Measurements from ENCODE around the gene TAC3. TPM values are rescaled to one million over a fixed set of nuclear protein-coding genes. Genes with fewer than 3 reads are reported as not detected.
"Not testable (repeated sequence)": the region's sequence is repeated elsewhere in the genome, so short reads cannot be mapped to it uniquely, and the experiment has no call there.

Gene TAC3
- total RNA-seq, 6 experiments from 2014 or later = not detected

DNA sequence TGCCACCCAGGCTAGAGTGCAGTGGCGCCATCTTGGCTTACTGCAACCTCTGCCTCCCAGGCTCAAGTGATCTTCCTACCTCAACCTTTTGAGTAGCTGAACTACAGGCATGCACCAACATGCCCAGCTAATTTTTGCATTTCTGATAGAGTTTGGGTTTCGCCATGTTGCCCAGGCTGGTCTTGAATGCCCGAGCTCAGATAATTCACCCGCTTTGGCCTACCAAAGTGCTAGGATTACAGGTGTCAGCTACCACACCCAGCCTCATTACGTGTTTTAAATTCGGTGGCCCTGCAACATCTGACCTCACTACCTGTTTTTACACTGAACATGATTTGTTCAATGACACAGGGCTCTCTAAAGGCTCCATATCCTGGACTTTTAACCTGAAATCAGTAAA, 36.1 kb downstream of the TAC3 start:
- 94% methylated on average over 6 of the region's 6 CpGs for WGBS (ENCODE audit: insufficient coverage, low coverage, low lambda C conversion rate, missing lambda C conversion rate)
- Histone ChIP-seq H3K9me3 (no peaks in the 10 kb centered on the region), H3K4me3 (no peak overlapping the region), H3K4me1 (peaks cover 0 to 14% (median 6%) of the 10 kb centered on the region in 4 donors), H3K27me3 (no peaks in the 10 kb centered on the region), H3K27ac (no peak overlapping the region), H3K36me3 (no peaks in the 10 kb centered on the region)
- intact Hi-C loops (cut with DNase I) = loop anchor here in 1 of 2 donors (10.0 kb wide), 1 partner anchor 215 kb away; the partner anchor contains the start of gene HSD17B6
- DNase-seq (no peak), ATAC-seq (no peak)
- no peak for TF ChIP-seq POLR2A (IDR thresholded peaks at IDR 0.05)
- TF ChIP-seq, protein P1, sequence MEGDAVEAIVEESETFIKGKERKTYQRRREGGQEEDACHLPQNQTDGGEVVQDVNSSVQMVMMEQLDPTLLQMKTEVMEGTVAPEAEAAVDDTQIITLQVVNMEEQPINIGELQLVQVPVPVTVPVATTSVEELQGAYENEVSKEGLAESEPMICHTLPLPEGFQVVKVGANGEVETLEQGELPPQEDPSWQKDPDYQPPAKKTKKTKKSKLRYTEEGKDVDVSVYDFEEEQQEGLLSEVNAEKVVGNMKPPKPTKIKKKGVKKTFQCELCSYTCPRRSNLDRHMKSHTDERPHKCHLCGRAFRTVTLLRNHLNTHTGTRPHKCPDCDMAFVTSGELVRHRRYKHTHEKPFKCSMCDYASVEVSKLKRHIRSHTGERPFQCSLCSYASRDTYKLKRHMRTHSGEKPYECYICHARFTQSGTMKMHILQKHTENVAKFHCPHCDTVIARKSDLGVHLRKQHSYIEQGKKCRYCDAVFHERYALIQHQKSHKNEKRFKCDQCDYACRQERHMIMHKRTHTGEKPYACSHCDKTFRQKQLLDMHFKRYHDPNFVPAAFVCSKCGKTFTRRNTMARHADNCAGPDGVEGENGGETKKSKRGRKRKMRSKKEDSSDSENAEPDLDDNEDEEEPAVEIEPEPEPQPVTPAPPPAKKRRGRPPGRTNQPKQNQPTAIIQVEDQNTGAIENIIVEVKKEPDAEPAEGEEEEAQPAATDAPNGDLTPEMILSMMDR (IDR thresholded peaks at IDR 0.05) = no peak

DNA sequence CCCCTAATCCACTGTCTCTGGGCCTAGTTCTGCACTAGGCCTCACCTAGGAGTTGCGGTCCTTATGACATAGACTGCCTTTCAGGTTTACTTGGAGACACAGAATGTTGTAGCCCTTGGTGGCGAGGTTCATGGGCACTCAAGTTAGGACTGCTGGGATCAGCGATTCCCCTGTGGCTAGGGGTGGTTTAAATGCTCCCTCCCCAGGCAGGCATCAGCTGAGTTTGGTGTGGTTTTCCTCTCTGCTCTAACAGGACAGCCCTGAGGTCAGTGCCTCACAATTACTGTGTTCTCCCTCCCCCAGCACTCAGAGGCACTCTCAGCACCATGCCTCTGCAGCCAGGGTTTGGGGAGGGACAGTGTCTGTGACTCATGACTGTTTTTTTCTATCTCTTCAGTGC, 36.7 kb downstream of the TAC3 start:
- intact Hi-C loops (cut with DNase I) = loop anchor here in 1 of 2 donors (10.0 kb wide), 1 partner anchor 215 kb away; the partner anchor contains the start of gene HSD17B6
- H3K4me3 ChIP-seq = no peak overlapping the region
- WGBS (ENCODE audit: insufficient coverage, low coverage, low lambda C conversion rate, missing lambda C conversion rate) = no CpG with 5 or more reads among the region's 3 CpGs
- no peaks in the 10 kb centered on the region for H3K36me3 ChIP-seq
- no peaks in the 10 kb centered on the region for H3K9me3 ChIP-seq
- no peak overlapping the region for H3K27ac ChIP-seq
- TF ChIP-seq, protein P1 (IDR thresholded peaks at IDR 0.05) = no peak
- no peak for TF ChIP-seq POLR2A (IDR thresholded peaks at IDR 0.05)
- ATAC-seq = no peak
- no peaks in the 10 kb centered on the region for H3K27me3 ChIP-seq
- H3K4me1 ChIP-seq = peaks cover 0 to 14% (median 6%) of the 10 kb centered on the region in 4 donors
- no peak for DNase-seq

DNA sequence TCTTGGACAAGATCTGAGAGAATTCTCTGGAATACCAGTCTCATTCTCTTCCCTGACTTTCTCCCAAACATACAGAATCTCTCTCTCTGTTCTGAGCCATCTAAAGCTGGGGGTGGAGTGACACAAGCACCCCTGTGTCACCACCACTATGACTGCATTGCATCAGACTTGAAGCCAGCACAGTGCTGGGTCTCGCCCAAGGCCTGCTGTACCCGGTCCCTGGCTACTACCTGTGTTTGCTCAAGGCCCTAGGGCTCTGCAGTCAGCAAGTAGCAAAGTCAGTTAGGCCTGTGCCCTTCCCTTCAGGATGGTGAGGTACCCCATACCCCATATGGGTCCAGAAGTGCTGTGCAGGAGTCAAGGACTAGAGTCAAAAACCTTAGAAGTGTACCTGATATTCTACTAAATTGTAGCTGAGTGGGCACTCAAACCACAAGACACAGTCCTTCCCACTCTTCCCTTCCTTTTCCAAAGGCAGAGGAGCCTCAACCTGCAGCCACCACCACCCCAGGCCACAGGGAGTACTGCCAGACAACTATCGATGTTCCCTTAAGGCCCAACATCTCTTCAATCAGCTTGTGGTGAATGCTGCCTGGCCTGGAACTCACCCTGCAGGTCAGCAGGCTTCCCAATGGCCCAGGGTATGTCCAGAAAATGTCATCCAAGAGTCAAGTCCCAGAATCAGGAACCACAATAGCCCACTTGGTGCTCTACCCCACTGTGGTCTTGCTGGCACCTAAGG, 37.8 kb downstream of the TAC3 start:
- 51% methylated on average over 3 of the region's 3 CpGs for WGBS (ENCODE audit: insufficient coverage, low coverage, low lambda C conversion rate, missing lambda C conversion rate)

DNA sequence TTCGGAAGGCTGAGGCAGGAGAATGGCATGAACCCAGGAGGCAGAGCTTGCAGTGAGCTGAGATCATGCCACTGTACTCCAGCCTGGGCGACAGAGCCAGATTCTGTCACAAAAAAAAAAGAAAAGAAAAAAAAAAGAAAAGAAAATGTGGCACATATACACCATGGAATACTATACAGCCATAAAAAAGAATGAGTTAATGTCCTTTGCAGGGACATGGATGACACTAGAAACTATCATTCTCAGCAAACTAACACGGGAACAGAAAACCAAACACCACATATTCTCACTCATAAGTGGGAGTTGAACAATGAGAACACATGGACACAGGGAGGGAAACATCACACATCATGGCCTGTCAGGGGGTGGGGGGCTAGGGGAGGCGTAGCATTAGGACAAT, 39.0 kb downstream of the TAC3 start:
- H3K4me3 ChIP-seq; H3K9me3 ChIP-seq; ATAC-seq; H3K27ac ChIP-seq; H3K27me3 ChIP-seq; intact Hi-C loops (cut with DNase I); H3K36me3 ChIP-seq; DNase-seq: not testable (repeated sequence)
- H3K4me1 ChIP-seq = peaks cover 0 to 14% (median 6%) of the 10 kb centered on the region in 4 donors
- WGBS (ENCODE audit: insufficient coverage, low coverage, low lambda C conversion rate, missing lambda C conversion rate) = 83% methylated on average over 3 of the region's 4 CpGs

More for the DNA sequence above, 37.8 kb downstream of the TAC3 start:
- peak; percentile 99 to 100 (median 99) for ATAC-seq
- TF ChIP-seq, protein P1 (IDR thresholded peaks at IDR 0.05) = no peak
- no peak for TF ChIP-seq POLR2A (IDR thresholded peaks at IDR 0.05)
- Histone ChIP-seq H3K27ac (peak overlapping the region in 1 of 3 donors; percentile 47), H3K4me1 (peaks cover 0 to 14% (median 6%) of the 10 kb centered on the region in 4 donors), H3K4me3 (no peak overlapping the region), H3K9me3 (no peaks in the 10 kb centered on the region), H3K27me3 (no peaks in the 10 kb centered on the region), H3K36me3 (no peaks in the 10 kb centered on the region)
- intact Hi-C loops (cut with DNase I) = no loop called here
- DNase-seq = peak; percentile 72 to 89 (median 86)

DNA sequence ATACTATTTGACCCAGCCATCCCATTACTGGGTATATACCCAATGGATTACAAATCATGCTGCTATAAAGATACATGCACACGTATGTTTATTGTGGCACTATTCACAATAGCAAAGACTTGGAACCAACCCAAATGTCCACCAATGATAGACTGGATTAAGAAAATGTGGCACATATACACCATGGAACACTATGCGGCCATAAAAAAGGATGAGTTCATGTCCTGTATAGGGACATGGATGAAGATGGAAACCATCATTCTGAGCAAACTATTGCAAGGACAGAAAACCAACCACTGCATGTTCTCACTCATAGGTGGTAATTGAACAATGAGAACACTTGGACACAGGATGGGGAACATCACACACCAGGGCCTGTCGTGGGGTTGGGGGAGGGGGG, 42.1 kb downstream of the TAC3 start:
- ATAC-seq; H3K36me3 ChIP-seq; H3K9me3 ChIP-seq; DNase-seq; H3K27ac ChIP-seq; H3K27me3 ChIP-seq; H3K4me3 ChIP-seq; intact Hi-C loops (cut with DNase I): not testable (repeated sequence)
- 82% methylated on average over 3 of the region's 3 CpGs for WGBS (ENCODE audit: insufficient coverage, low coverage, low lambda C conversion rate, missing lambda C conversion rate)
- peaks cover 0 to 12% (median 6%) of the 10 kb centered on the region in 4 donors for H3K4me1 ChIP-seq

DNA sequence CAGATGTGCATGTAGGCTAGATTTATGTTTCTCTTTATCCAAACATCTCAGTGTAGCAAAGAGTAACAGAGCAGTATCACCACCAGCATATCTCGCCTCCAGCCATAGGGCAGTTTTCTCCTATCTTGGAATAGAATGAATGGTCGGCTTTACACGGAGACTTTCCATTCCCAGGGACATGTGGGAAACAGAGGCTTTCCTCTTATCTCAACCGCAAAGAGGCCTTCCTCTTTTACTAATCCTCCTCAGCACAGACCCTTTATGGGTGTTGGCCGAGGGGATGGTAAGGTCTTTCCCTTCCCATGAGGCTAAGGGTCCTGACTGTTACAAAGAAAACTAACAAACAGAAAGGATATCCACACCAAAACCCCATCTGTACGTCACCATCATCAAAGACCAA, 47.4 kb downstream of the TAC3 start:
- intact Hi-C loops (cut with DNase I); ATAC-seq; H3K9me3 ChIP-seq; H3K4me3 ChIP-seq; H3K36me3 ChIP-seq; DNase-seq; H3K4me1 ChIP-seq; H3K27me3 ChIP-seq; H3K27ac ChIP-seq: not testable (repeated sequence)
- 59% methylated on average over 5 of the region's 6 CpGs for WGBS (ENCODE audit: insufficient coverage, low coverage, low lambda C conversion rate, missing lambda C conversion rate)

DNA sequence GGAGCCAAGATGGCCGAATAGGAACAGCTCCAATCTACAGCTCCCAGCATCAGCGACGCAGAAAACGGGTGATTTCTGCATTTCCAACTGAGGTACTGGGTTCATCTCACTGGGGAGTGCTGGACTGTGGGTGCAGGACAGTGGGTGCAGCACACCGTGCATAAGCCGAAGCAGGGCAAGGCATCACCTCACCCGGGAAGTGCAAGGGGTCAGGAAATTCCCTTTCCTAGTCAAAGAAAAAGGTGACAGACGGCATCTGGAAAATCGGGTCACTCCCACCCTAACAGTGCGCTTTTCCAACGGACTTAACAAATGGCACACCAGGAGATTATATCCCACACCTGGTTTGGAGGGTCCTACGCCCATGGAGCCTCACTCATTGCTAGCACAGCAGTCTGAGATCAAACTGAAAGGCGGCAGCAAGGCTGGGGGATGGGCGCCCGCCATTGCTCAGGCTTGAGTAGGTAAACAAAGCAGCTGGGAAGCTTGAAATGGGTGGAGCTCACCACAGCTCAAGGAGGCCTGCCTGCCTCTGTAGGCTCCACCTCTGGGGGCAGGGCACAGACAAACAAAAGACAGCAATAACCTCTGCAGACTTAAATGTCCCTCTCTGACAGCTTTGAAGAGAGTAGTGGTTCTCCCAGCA, 50.2 kb downstream of the TAC3 start:
- H3K27me3 ChIP-seq; intact Hi-C loops (cut with DNase I); H3K36me3 ChIP-seq; ATAC-seq; H3K9me3 ChIP-seq; DNase-seq; H3K27ac ChIP-seq; H3K4me1 ChIP-seq; H3K4me3 ChIP-seq: not testable (repeated sequence)
- 96% methylated on average over 11 of the region's 15 CpGs for WGBS (ENCODE audit: insufficient coverage, low coverage, low lambda C conversion rate, missing lambda C conversion rate)

DNA sequence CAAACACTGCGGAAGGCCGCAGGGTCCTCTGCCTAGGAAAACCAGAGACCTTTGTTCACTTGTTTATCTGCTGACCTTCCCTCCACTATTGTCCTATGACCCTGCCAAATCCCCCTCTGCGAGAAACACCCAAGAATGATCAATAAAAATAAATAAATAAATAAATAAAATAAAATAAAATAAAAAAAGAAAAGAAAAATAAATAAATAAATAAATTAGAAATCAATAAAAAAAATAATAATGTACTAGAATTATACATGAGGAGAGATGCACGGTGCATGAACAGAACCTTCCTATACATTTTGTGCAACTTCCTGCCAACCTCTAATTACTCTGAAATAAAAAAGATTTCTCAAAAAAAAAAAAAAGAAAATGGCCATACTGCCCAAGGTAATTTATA, 51.2 kb downstream of the TAC3 start:
- 87% methylated on average over 2 of the region's 4 CpGs for WGBS (ENCODE audit: insufficient coverage, low coverage, low lambda C conversion rate, missing lambda C conversion rate)
- H3K4me1 ChIP-seq; H3K27ac ChIP-seq; H3K4me3 ChIP-seq; H3K36me3 ChIP-seq; intact Hi-C loops (cut with DNase I); ATAC-seq; H3K9me3 ChIP-seq; H3K27me3 ChIP-seq; DNase-seq: not testable (repeated sequence)

All from right lobe of liver (tissue), 6 donors.